Progenitor cell of endocrine pancreas (in vitro differentiated cells): ENCODE measurements around the gene MYPN. TPM values are rescaled to one million over a fixed set of nuclear protein-coding genes. Genes with fewer than 3 reads are reported as not detected.

Experiments
- DNase-seq: peaks from one replicate; pipeline ENCODE4 v3.0.0; 2021; ENCODE audit warnings: low spot score; ENCODE audit not compliant: unreplicated experiment
- H3K27ac Mint-ChIP-seq: 2 replicates; pipeline ENCODE4 v1.8.0; 2021; ENCODE audit warnings: mild to moderate bottlenecking, moderate library complexity, mixed read lengths
- H3K27me3 Mint-ChIP-seq: 2 replicates; pipeline ENCODE4 v1.8.0; 2021; ENCODE audit warnings: mixed read lengths
- H3K36me3 Mint-ChIP-seq: 2 replicates; pipeline ENCODE4 v1.8.0; 2022; ENCODE audit warnings: mixed read lengths; ENCODE audit not compliant: insufficient read depth
- H3K4me1 Mint-ChIP-seq: 2 replicates; pipeline ENCODE4 v1.8.0; 2021; ENCODE audit warnings: low read depth, mixed read lengths
- H3K4me3 Mint-ChIP-seq: 2 replicates; pipeline ENCODE4 v1.8.0; 2021; ENCODE audit warnings: low read depth, mild to moderate bottlenecking, moderate library complexity, mixed read lengths
- H3K9me3 Mint-ChIP-seq: 2 replicates; pipeline ENCODE4 v1.8.0; 2021; ENCODE audit warnings: low read depth, mixed read lengths
- CTCF ChIP-seq: fragments of 200-600 bp; sonication (generic); IDR thresholded peaks from one replicate; pipeline ENCODE4 v1.5.0; 2021; ENCODE audit warnings: antibody characterized with exemption, mild to moderate bottlenecking; ENCODE audit not compliant: unreplicated experiment
- total RNA-seq: library from RNA; stranded (reverse); gene quantifications from 2 replicates; pipeline ENCODE4 v1.2.1, GENCODE V29; 2021

Gene MYPN
- total RNA-seq, 1 donor from 2014 or later = 0.05 TPM

- no peak overlapping the region for H3K4me3 Mint-ChIP-seq
- no peaks in the 10 kb centered on the region for H3K9me3 Mint-ChIP-seq
- H3K36me3 Mint-ChIP-seq = no peaks in the 10 kb centered on the region
- peaks cover 3% of the 10 kb centered on the region for H3K27me3 Mint-ChIP-seq
- no peak overlapping the region for H3K27ac Mint-ChIP-seq
- no peak for DNase-seq
- no peaks in the 10 kb centered on the region for H3K4me1 Mint-ChIP-seq
- TF ChIP-seq CTCF = no peak
Measured at GRCh38 chr10:68080853-68081431, 28.3 kb upstream of the MYPN start.

GRCh38 chr10:68081916-68082315 is 27.4 kb upstream of the MYPN start:
- no peaks in the 10 kb centered on the region for H3K9me3 Mint-ChIP-seq
- no peak for TF ChIP-seq CTCF
- H3K4me1 Mint-ChIP-seq = no peaks in the 10 kb centered on the region
- DNase-seq = no peak
- H3K27ac Mint-ChIP-seq = no peak overlapping the region
- H3K36me3 Mint-ChIP-seq = no peaks in the 10 kb centered on the region
- H3K4me3 Mint-ChIP-seq = no peak overlapping the region
- peaks cover 3% of the 10 kb centered on the region for H3K27me3 Mint-ChIP-seq

GRCh38 chr10:68082872-68083271 is 26.4 kb upstream of the MYPN start:
- H3K27ac Mint-ChIP-seq = no peak overlapping the region
- H3K4me3 Mint-ChIP-seq = no peak overlapping the region
- H3K9me3 Mint-ChIP-seq = no peaks in the 10 kb centered on the region
- H3K36me3 Mint-ChIP-seq = no peaks in the 10 kb centered on the region
- no peak for DNase-seq
- no peaks in the 10 kb centered on the region for H3K4me1 Mint-ChIP-seq
- H3K27me3 Mint-ChIP-seq = peaks cover 3% of the 10 kb centered on the region
- peak; percentile 30 for TF ChIP-seq CTCF

DNA sequence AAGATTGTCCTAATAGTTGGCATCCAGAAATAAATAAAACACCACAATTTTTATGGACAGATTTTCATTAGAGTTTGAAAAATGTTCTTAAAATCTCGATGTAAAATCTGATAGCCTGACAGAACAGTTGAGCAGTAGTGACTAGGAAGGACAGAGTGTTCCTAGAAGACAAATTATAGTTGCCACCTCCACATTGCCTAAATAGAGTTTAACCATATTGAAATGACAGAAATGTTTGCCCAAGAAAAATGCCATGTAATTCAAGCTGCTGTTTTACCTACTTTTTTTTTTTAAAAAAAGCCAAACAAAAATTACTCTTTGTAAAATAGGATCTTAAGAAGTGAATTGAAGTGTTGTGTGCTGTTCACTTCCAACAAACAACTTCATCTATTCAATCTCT is 25.3 kb upstream of the MYPN start:
- Mint-ChIP-seq H3K27me3 (peaks cover 3% of the 10 kb centered on the region), H3K4me3 (no peak overlapping the region), H3K9me3 (no peaks in the 10 kb centered on the region), H3K27ac (no peak overlapping the region), H3K4me1 (no peaks in the 10 kb centered on the region), H3K36me3 (no peaks in the 10 kb centered on the region)
- DNase-seq = no peak
- TF ChIP-seq CTCF = no peak

DNA sequence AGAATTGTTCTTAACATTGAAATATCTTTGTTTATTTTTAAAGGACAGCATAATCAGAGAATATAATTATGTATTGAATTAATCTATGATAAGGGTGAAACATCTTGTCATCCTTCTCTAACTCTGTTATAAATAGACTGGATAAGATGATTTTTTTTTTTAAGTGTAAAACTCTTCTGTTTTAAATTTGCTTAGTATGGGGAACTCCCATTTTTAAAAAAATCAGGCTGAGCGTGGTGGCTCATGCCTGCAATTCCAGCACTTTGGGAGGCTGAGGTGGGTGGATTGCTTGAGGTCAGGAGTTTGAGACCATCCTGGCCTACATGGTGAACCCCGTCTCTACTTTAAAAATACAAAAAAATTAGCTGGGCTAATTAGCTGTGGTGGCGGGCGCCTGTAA is 24.8 kb upstream of the MYPN start:
- peaks cover 3% of the 10 kb centered on the region for H3K27me3 Mint-ChIP-seq

More for the DNA sequence above, 24.8 kb upstream of the MYPN start:
- Mint-ChIP-seq H3K4me3 (no peak overlapping the region), H3K9me3 (no peaks in the 10 kb centered on the region), H3K4me1 (no peaks in the 10 kb centered on the region), H3K36me3 (no peaks in the 10 kb centered on the region), H3K27ac (no peak overlapping the region)
- TF ChIP-seq CTCF = no peak
- no peak for DNase-seq
